ENCODE results near the gene GRIK1. TPM values are rescaled to one million over a fixed set of nuclear protein-coding genes. Genes with fewer than 3 reads are reported as not detected.

Gene GRIK1
- total RNA-seq, 1 donor from 2014 or later, result 0.31 TPM

GRCh38 chr21:29909571-29909970, 30.2 kb downstream of the GRIK1 start:
- DNase-seq, result no peak

GRCh38 chr21:29904359-29905282, 35.2 kb downstream of the GRIK1 start:
- DNase-seq, result no peak

- DNase-seq, result no peak
Measured at GRCh38 chr21:29896884-29897283, 42.9 kb downstream of the GRIK1 start.

- DNase-seq, result no peak
Measured at GRCh38 chr21:29893687-29894086, 46.1 kb downstream of the GRIK1 start.

- DNase-seq, result no peak
Measured at GRCh38 chr21:29892379-29892778, 47.4 kb downstream of the GRIK1 start.

- no peak for DNase-seq
Measured at GRCh38 chr21:29888437-29888836, 51.4 kb downstream of the GRIK1 start.

GRCh38 chr21:29887313-29888009, 52.3 kb downstream of the GRIK1 start:
- no peak for DNase-seq

- no peak for DNase-seq
Measured at GRCh38 chr21:29885491-29885890, 54.3 kb downstream of the GRIK1 start.

GRCh38 chr21:29875873-29876272, 63.9 kb downstream of the GRIK1 start:
- DNase-seq, result no peak

- no peak for DNase-seq
Measured at GRCh38 chr21:29875036-29875716, 64.6 kb downstream of the GRIK1 start.

GRCh38 chr21:29873908-29874307, 65.9 kb downstream of the GRIK1 start:
- DNase-seq, result no peak

- no peak for DNase-seq
Measured at GRCh38 chr21:29870814-29871213, 69.0 kb downstream of the GRIK1 start.

GRCh38 chr21:29867796-29868195, 72.0 kb downstream of the GRIK1 start:
- no peak for DNase-seq

GRCh38 chr21:29860346-29860745, 79.5 kb downstream of the GRIK1 start:
- no peak for DNase-seq

GRCh38 chr21:29857150-29857549, 82.6 kb downstream of the GRIK1 start:
- peak; percentile 5 for DNase-seq

- no peak for DNase-seq
Measured at GRCh38 chr21:29854795-29855194, 85.0 kb downstream of the GRIK1 start.

GRCh38 chr21:29851611-29852010, 88.2 kb downstream of the GRIK1 start:
- no peak for DNase-seq

- peak; percentile 78 for DNase-seq
Measured at GRCh38 chr21:29849735-29850176, 90.0 kb downstream of the GRIK1 start.

GRCh38 chr21:29843804-29844203, 96.0 kb downstream of the GRIK1 start:
- no peak for DNase-seq

- DNase-seq, result no peak
Measured at GRCh38 chr21:29834617-29835016, 105.2 kb downstream of the GRIK1 start.

- no peak for DNase-seq
Measured at GRCh38 chr21:29832217-29832616, 107.6 kb downstream of the GRIK1 start.

GRCh38 chr21:29829564-29830275, 110.1 kb downstream of the GRIK1 start:
- no peak for DNase-seq

All from tongue (tissue), 2 donors.